Aorta (tissue), 5 donors: Measurements from ENCODE around the gene NPDC1. TPM values are rescaled to one million over a fixed set of nuclear protein-coding genes. Genes with fewer than 3 reads are reported as not detected.
A peak's percentile ranks its signal among the peaks of the same experiment; 100 is the strongest.

Source experiments
- ATAC-seq: fragments of 200-7000 bp; cut with Tn5 transposase; one replicate; pipeline ENCODE4 v1.9.1; 2022; ENCODE audit warnings: moderate library complexity; ENCODE audit not compliant: low FRiP score
- DNase-seq, 2 donors: peaks; one replicate each; pipeline ENCODE4 v3.0.0-alpha.2; 2020
- H3K27ac ChIP-seq, 2 donors: one replicate each; pipeline ENCODE4 v1.5.1; 2013; ENCODE audit warnings: low read length in 2 of 2, mild to moderate bottlenecking in 2 of 2, moderate library complexity in 2 of 2, control low read depth in 1 of 2, inconsistent platforms in 1 of 2, low read depth in 1 of 2
- H3K27me3 ChIP-seq, 2 donors: one replicate each; pipeline ENCODE4 v1.6.1; 2013; ENCODE audit warnings: control low read depth in 1 of 2, low read length in 1 of 2, mild to moderate bottlenecking in 1 of 2, moderate library complexity in 1 of 2; ENCODE audit not compliant: insufficient read depth in 2 of 2, control insufficient read depth in 1 of 2
- H3K36me3 ChIP-seq, 2 donors: one replicate each; pipeline ENCODE4 v1.6.1; 2013; ENCODE audit warnings: control low read depth in 1 of 2, low read length in 1 of 2, mild to moderate bottlenecking in 1 of 2; ENCODE audit not compliant: insufficient read depth in 2 of 2, control insufficient read depth in 1 of 2
- H3K4me1 ChIP-seq, 2 donors: one replicate each; pipeline ENCODE4 v1.6.1; 2013; ENCODE audit warnings: low read length in 2 of 2, control low read depth in 1 of 2, mild to moderate bottlenecking in 1 of 2, moderate library complexity in 1 of 2; ENCODE audit not compliant: insufficient read depth in 2 of 2, control insufficient read depth in 1 of 2
- H3K4me3 ChIP-seq, 2 donors: one replicate each; pipeline ENCODE4 v1.5.1; 2013; ENCODE audit warnings: low read length in 2 of 2, control low read depth in 1 of 2, mild to moderate bottlenecking in 1 of 2
- H3K9me3 ChIP-seq: one replicate; pipeline ENCODE4 v1.6.1; 2013; ENCODE audit warnings: mild to moderate bottlenecking, low read length; ENCODE audit not compliant: control insufficient read depth
- WGBS, 2 donors: extraction: QIAGEN DNeasy Blood & Tissue Kit; methylation state at CpG; one replicate each; pipeline ENCODE4 v1.1.7; 2013; 5-methylcytosine and 5-hydroxymethylcytosine counted together
- intact Hi-C, 2 donors: fragments of 100-400 bp; cut with DNase I; formaldehyde crosslinking; loops; one replicate each; pipeline versions ENCODE4 v1.14.2 to v1.15.0; 2022
- polyA plus RNA-seq, 2 donors: library from polyadenylated mRNA; stranded (reverse); fragments of 200-250 nt; gene quantifications; one replicate each; pipeline ENCODE4 v1.2.3, GENCODE V29; 2013
- total RNA-seq, 2 donors: library from RNA; stranded (reverse); fragmentation: NEBNext Ultra II Directional; extraction: Animal tissue kit (Norgen Biotek cat#: 25700); gene quantifications; one replicate each; pipeline ENCODE4 v1.2.1, GENCODE V29; 2021
- donor health status: healthy with polysubstance abuse.
- donor health status: Bipolar disorder and iron deficiency.
- donor health status: DM: no; HTN: no; CAD: no.
- donor health status: DM: no; HTN: no; CAD: no.
- donor health status: DM: yes; HTN: yes; CAD: no.

The NPDC1 gene
- total and polyA plus RNA-seq, 4 donors = 26.5 to 217 (median 145) TPM

GRCh38 chr9:136991993-136992818, 53.8 kb downstream of the NPDC1 start, which contains the start of gene PAXX:
Gene PAXX, plus strand, starts transcription at chr9:136992422. Its CDS starts 22 bp downstream, at chr9:136992444.
- peak within 1 kb of the TSS; percentile 65 to 85 for H3K4me3 ChIP-seq
- no peaks in the 10 kb centered on the region for H3K9me3 ChIP-seq
- peaks cover 0 to 4% of the 10 kb centered on the region in 2 donors for H3K4me1 ChIP-seq
- no peaks in the 10 kb centered on the region for H3K36me3 ChIP-seq
- no peaks in the 10 kb centered on the region for H3K27me3 ChIP-seq
- 0 to 2% methylated on average over 54 to 92 of the region's 92 CpGs for WGBS, 2 donors
- ATAC-seq = peak; percentile 94
- H3K27ac ChIP-seq = no peak within 1 kb of the TSS
- peak; percentile 96 to 98 for DNase-seq
- intact Hi-C loops = loop anchor here (5.0 to 10.0 kb wide), 2 partner anchors 45 to 147 kb away; partner anchors contain the start of genes AJM1 (in 1 of the 2), C8G (in 1 of the 2) and PHPT1 (in 1 of the 2)

GRCh38 chr9:136990242-136990911, 55.6 kb downstream of the NPDC1 start:
- no peaks in the 10 kb centered on the region for H3K36me3 ChIP-seq
- peaks cover 0 to 4% of the 10 kb centered on the region in 2 donors for H3K4me1 ChIP-seq
- no peaks in the 10 kb centered on the region for H3K9me3 ChIP-seq
- no peak overlapping the region for H3K4me3 ChIP-seq
- ATAC-seq (no peak), DNase-seq (no peak)
- intact Hi-C loops = loop anchor here (5.0 to 10.0 kb wide), 2 partner anchors 43 to 146 kb away; partner anchors contain the start of genes AJM1 (in 1 of the 2), C8G (in 1 of the 2) and PHPT1 (in 1 of the 2)
- no peak overlapping the region for H3K27ac ChIP-seq
- WGBS, 2 donors = 87 to 92% methylated on average over 10 of the region's 10 CpGs
- no peaks in the 10 kb centered on the region for H3K27me3 ChIP-seq

Other genes starting within 250 kb of the NPDC1 start
Only the 30 nearest of the 37 such genes appear.
- 1 to 10 TPM; 2.4 to 5.0 TPM for gene MAMDC4, start 193.8 kb downstream of the NPDC1 start, total RNA-seq
- 10 to 100 TPM in 1 of 2 donors, 1 to 10 TPM in 1; 2.6 to 19.0 TPM for gene MAMDC4, start 193.8 kb downstream of the NPDC1 start, polyA plus RNA-seq
- gene EDF1, start 179.9 kb downstream of the NPDC1 start, total RNA-seq = 100 to 1,000 TPM; 193 to 223 TPM
- gene EDF1, start 179.9 kb downstream of the NPDC1 start, polyA plus RNA-seq = 100 to 1,000 TPM; 421 to 505 TPM
- gene TRAF2, start 159.7 kb downstream of the NPDC1 start, total RNA-seq = 10 to 100 TPM in 1 of 2 donors, 1 to 10 TPM in 1; 9.1 to 22.1 TPM
- 10 to 100 TPM in 1 of 2 donors, 1 to 10 TPM in 1; 4.8 to 14.0 TPM for gene TRAF2, start 159.7 kb downstream of the NPDC1 start, polyA plus RNA-seq
- gene FBXW5, start 101.4 kb downstream of the NPDC1 start, total RNA-seq = 100 to 1,000 TPM in 1 of 2 donors, 10 to 100 TPM in 1; 92.5 to 107 TPM
- 100 to 1,000 TPM; 111 to 191 TPM for gene FBXW5, start 101.4 kb downstream of the NPDC1 start, polyA plus RNA-seq
- gene C8G, start 100.9 kb downstream of the NPDC1 start, total RNA-seq = 1 to 10 TPM in 1 of 2 donors, under 1 TPM in 1; 0.90 to 1.1 TPM
- 1 to 10 TPM; 1.8 to 3.1 TPM for gene C8G, start 100.9 kb downstream of the NPDC1 start, polyA plus RNA-seq
- gene LCN12, start 93.9 kb downstream of the NPDC1 start, total RNA-seq = 1 to 10 TPM in 1 of 2 donors, under 1 TPM in 1; 0.71 to 1.6 TPM
- gene LCN12, start 93.9 kb downstream of the NPDC1 start, polyA plus RNA-seq = 1 to 10 TPM in 1 of 2 donors, not detected in 1; 3.3 TPM
- 100 to 1,000 TPM; 128 to 145 TPM for gene PTGDS, start 68.7 kb downstream of the NPDC1 start, total RNA-seq
- gene PTGDS, start 68.7 kb downstream of the NPDC1 start, polyA plus RNA-seq = 10 to 100 TPM; 12.2 to 13.9 TPM
- gene LCNL1, start 63.2 kb downstream of the NPDC1 start, total RNA-seq = 1 to 10 TPM in 1 of 2 donors, under 1 TPM in 1; 0.36 to 1.1 TPM
- under 1 TPM in 1 of 2 donors, not detected in 1; 0.15 TPM for gene LCNL1, start 63.2 kb downstream of the NPDC1 start, polyA plus RNA-seq
- gene PAXX, start 53.8 kb downstream of the NPDC1 start, total RNA-seq = 10 to 100 TPM; 27.8 to 42.0 TPM
- gene PAXX, start 53.8 kb downstream of the NPDC1 start, polyA plus RNA-seq = 100 to 1,000 TPM in 1 of 2 donors, 10 to 100 TPM in 1; 39.9 to 192 TPM
- 1 to 10 TPM; 3.8 to 7.0 TPM for gene CLIC3, start 49.6 kb downstream of the NPDC1 start, total RNA-seq
- 1 to 10 TPM; 1.6 to 6.7 TPM for gene CLIC3, start 49.6 kb downstream of the NPDC1 start, polyA plus RNA-seq
- 10 to 100 TPM; 27.3 to 60.0 TPM for gene ABCA2, start 17.9 kb downstream of the NPDC1 start, total RNA-seq
- gene ABCA2, start 17.9 kb downstream of the NPDC1 start, polyA plus RNA-seq = 10 to 100 TPM in 1 of 2 donors, 1 to 10 TPM in 1; 9.0 to 48.1 TPM
- under 1 TPM; 0.27 to 0.68 TPM for gene FUT7, start 14.1 kb downstream of the NPDC1 start, total RNA-seq
- gene FUT7, start 14.1 kb downstream of the NPDC1 start, polyA plus RNA-seq = not detected
- 1 to 10 TPM in 1 of 2 donors, under 1 TPM in 1; 0.16 to 1.7 TPM for gene ENTPD2, start 7.9 kb upstream of the NPDC1 start, total RNA-seq
- gene ENTPD2, start 7.9 kb upstream of the NPDC1 start, polyA plus RNA-seq = not detected
- under 1 TPM; 0.26 to 0.60 TPM for gene SAPCD2, start 24.4 kb upstream of the NPDC1 start, total RNA-seq
- gene SAPCD2, start 24.4 kb upstream of the NPDC1 start, polyA plus RNA-seq = under 1 TPM in 1 of 2 donors, not detected in 1; 0.50 TPM
- 10 to 100 TPM in 1 of 2 donors, 1 to 10 TPM in 1; 7.9 to 20.6 TPM for gene UAP1L1, start 31.3 kb upstream of the NPDC1 start, total RNA-seq
- 10 to 100 TPM in 1 of 2 donors, 1 to 10 TPM in 1; 4.1 to 13.2 TPM for gene UAP1L1, start 31.3 kb upstream of the NPDC1 start, polyA plus RNA-seq
- 10 to 100 TPM; 28.4 to 52.2 TPM for gene MAN1B1, start 40.8 kb upstream of the NPDC1 start, total RNA-seq
- gene MAN1B1, start 40.8 kb upstream of the NPDC1 start, polyA plus RNA-seq = 100 to 1,000 TPM in 1 of 2 donors, 10 to 100 TPM in 1; 21.2 to 104 TPM
- 100 to 1,000 TPM in 1 of 2 donors, 10 to 100 TPM in 1; 97.4 to 153 TPM for gene DPP7, start 68.6 kb upstream of the NPDC1 start, total RNA-seq
- gene DPP7, start 68.6 kb upstream of the NPDC1 start, polyA plus RNA-seq = 100 to 1,000 TPM in 1 of 2 donors, 10 to 100 TPM in 1; 98.8 to 598 TPM
- gene GRIN1, start 93.0 kb upstream of the NPDC1 start, total RNA-seq = not detected
- not detected for gene GRIN1, start 93.0 kb upstream of the NPDC1 start, polyA plus RNA-seq
- not detected for gene LRRC26, start 123.9 kb upstream of the NPDC1 start, total RNA-seq
- not detected for gene LRRC26, start 123.9 kb upstream of the NPDC1 start, polyA plus RNA-seq
- gene TMEM210, start 125.9 kb upstream of the NPDC1 start, total RNA-seq = not detected
- not detected for gene TMEM210, start 125.9 kb upstream of the NPDC1 start, polyA plus RNA-seq
- gene ANAPC2, start 142.4 kb upstream of the NPDC1 start, total RNA-seq = 10 to 100 TPM; 38.7 to 54.0 TPM
- gene ANAPC2, start 142.4 kb upstream of the NPDC1 start, polyA plus RNA-seq = 10 to 100 TPM; 13.3 to 84.5 TPM
- gene SSNA1, start 142.5 kb upstream of the NPDC1 start, total RNA-seq = 10 to 100 TPM; 30.5 to 37.4 TPM
- 10 to 100 TPM; 77.0 to 87.1 TPM for gene SSNA1, start 142.5 kb upstream of the NPDC1 start, polyA plus RNA-seq
- gene TPRN, start 154.6 kb upstream of the NPDC1 start, total RNA-seq = 1 to 10 TPM; 4.3 to 5.9 TPM
- gene TPRN, start 154.6 kb upstream of the NPDC1 start, polyA plus RNA-seq = 10 to 100 TPM in 1 of 2 donors, 1 to 10 TPM in 1; 5.5 to 10.8 TPM
- 10 to 100 TPM; 21.5 to 25.7 TPM for gene TMEM203, start 159.5 kb upstream of the NPDC1 start, total RNA-seq
- gene TMEM203, start 159.5 kb upstream of the NPDC1 start, polyA plus RNA-seq = 10 to 100 TPM; 25.9 to 27.5 TPM
- 10 to 100 TPM; 10.0 to 14.2 TPM for gene NDOR1, start 159.5 kb upstream of the NPDC1 start, total RNA-seq
- gene NDOR1, start 159.5 kb upstream of the NPDC1 start, polyA plus RNA-seq = 10 to 100 TPM in 1 of 2 donors, 1 to 10 TPM in 1; 3.0 to 20.4 TPM
- gene RNF208, start 176.1 kb upstream of the NPDC1 start, total RNA-seq = 1 to 10 TPM; 2.2 to 3.4 TPM
- gene RNF208, start 176.1 kb upstream of the NPDC1 start, polyA plus RNA-seq = 10 to 100 TPM in 1 of 2 donors, 1 to 10 TPM in 1; 2.9 to 11.8 TPM
- not detected for gene CYSRT1, start 179.0 kb upstream of the NPDC1 start, total RNA-seq
- gene CYSRT1, start 179.0 kb upstream of the NPDC1 start, polyA plus RNA-seq = 1 to 10 TPM in 1 of 2 donors, not detected in 1; 1.1 TPM
- gene RNF224, start 181.3 kb upstream of the NPDC1 start, total RNA-seq = not detected
- under 1 TPM; 0.08 to 0.25 TPM for gene RNF224, start 181.3 kb upstream of the NPDC1 start, polyA plus RNA-seq
- gene SLC34A3, start 184.7 kb upstream of the NPDC1 start, total RNA-seq = not detected
- gene SLC34A3, start 184.7 kb upstream of the NPDC1 start, polyA plus RNA-seq = not detected
- gene TUBB4B, start 195.1 kb upstream of the NPDC1 start, total RNA-seq = 100 to 1,000 TPM in 1 of 2 donors, 10 to 100 TPM in 1; 86.9 to 152 TPM
- gene TUBB4B, start 195.1 kb upstream of the NPDC1 start, polyA plus RNA-seq = 100 to 1,000 TPM in 1 of 2 donors, 10 to 100 TPM in 1; 94.2 to 128 TPM